ENCODE data around the gene GCSAM. TPM values are rescaled to one million over a fixed set of nuclear protein-coding genes. Genes with fewer than 3 reads are reported as not detected.

The GCSAM gene
- total RNA-seq, 1 donor from 2014 or later: not detected

- no peak for DNase-seq (ENCODE audit: low read depth)
Measured at GRCh38 chr3:112129925-112130637, 3.0 kb downstream of the GCSAM start.

GRCh38 chr3:112128843-112129727, 4.0 kb downstream of the GCSAM start:
- no peak for DNase-seq (ENCODE audit: low read depth)

GRCh38 chr3:112127522-112128494, 5.2 kb downstream of the GCSAM start:
- DNase-seq (ENCODE audit: low read depth): no peak

GRCh38 chr3:112126511-112126911, 6.5 kb downstream of the GCSAM start:
- peak; percentile 22 for DNase-seq (ENCODE audit: low read depth)

- DNase-seq (ENCODE audit: low read depth): peak; percentile 83
Measured at GRCh38 chr3:112124907-112125607, 8.0 kb downstream of the GCSAM start.

- DNase-seq (ENCODE audit: low read depth): no peak
Measured at GRCh38 chr3:112123548-112123947, 9.5 kb downstream of the GCSAM start.

- no peak for DNase-seq (ENCODE audit: low read depth)
Measured at GRCh38 chr3:112122870-112123269, 10.2 kb downstream of the GCSAM start.

- no peak for DNase-seq (ENCODE audit: low read depth)
Measured at GRCh38 chr3:112121577-112122547, 11.2 kb downstream of the GCSAM start.

- no peak for DNase-seq (ENCODE audit: low read depth)
Measured at GRCh38 chr3:112119962-112120836, 12.8 kb downstream of the GCSAM start.

- no peak for DNase-seq (ENCODE audit: low read depth)
Measured at GRCh38 chr3:112117841-112118571, 15.0 kb downstream of the GCSAM start.

- no peak for DNase-seq (ENCODE audit: low read depth)
Measured at GRCh38 chr3:112117415-112117814, 15.6 kb downstream of the GCSAM start.

GRCh38 chr3:112116748-112117186, 16.3 kb downstream of the GCSAM start:
- DNase-seq (ENCODE audit: low read depth): no peak

GRCh38 chr3:112115806-112116383, 17.2 kb downstream of the GCSAM start:
- no peak for DNase-seq (ENCODE audit: low read depth)

GRCh38 chr3:112115161-112115739, 17.8 kb downstream of the GCSAM start:
- peak; percentile 44 for DNase-seq (ENCODE audit: low read depth)

GRCh38 chr3:112114576-112115160, 18.4 kb downstream of the GCSAM start:
- peak; percentile 53 for DNase-seq (ENCODE audit: low read depth)

GRCh38 chr3:112111785-112112402, 21.2 kb downstream of the GCSAM start:
- peak; percentile 71 for DNase-seq (ENCODE audit: low read depth)

All from myocyte (in vitro differentiated cells).